ENCODE measurements around the gene CDH22.

DNA sequence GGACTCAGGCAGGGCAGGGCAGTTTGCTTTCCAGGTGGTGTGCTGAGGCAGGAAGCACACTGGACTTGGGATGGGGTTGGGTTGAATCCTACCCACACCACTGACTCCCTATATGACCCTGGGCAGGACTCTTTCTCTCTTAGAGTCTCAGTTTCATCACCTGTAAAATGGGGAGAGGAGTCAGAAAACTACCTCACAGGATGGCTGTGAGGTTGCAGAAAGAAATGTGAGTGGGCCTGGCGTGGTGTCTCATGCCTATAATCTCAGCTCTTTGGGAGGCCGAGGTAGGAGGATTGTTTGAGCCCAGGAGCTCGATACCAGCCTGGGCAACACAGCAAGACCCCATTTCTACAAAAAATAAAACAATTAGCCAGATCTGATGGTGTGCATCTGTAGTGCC is 122.9 kb downstream of the CDH22 start:
- TF ChIP-seq, protein P1, sequence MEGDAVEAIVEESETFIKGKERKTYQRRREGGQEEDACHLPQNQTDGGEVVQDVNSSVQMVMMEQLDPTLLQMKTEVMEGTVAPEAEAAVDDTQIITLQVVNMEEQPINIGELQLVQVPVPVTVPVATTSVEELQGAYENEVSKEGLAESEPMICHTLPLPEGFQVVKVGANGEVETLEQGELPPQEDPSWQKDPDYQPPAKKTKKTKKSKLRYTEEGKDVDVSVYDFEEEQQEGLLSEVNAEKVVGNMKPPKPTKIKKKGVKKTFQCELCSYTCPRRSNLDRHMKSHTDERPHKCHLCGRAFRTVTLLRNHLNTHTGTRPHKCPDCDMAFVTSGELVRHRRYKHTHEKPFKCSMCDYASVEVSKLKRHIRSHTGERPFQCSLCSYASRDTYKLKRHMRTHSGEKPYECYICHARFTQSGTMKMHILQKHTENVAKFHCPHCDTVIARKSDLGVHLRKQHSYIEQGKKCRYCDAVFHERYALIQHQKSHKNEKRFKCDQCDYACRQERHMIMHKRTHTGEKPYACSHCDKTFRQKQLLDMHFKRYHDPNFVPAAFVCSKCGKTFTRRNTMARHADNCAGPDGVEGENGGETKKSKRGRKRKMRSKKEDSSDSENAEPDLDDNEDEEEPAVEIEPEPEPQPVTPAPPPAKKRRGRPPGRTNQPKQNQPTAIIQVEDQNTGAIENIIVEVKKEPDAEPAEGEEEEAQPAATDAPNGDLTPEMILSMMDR (IDR thresholded peaks at IDR 0.05) = no peak
- TF ChIP-seq POLR2A (IDR thresholded peaks at IDR 0.05) = no peak
